HG02981 (cell line): Measurements from ENCODE around the gene MEI1.
"Not testable (repeated sequence)": the region's sequence is repeated elsewhere in the genome, so short reads cannot be mapped to it uniquely, and the experiment has no call there.

Experiments
- ATAC-seq: cut with Tn5 transposase; IDR thresholded peaks from one replicate; pipeline ENCODE4 v1.9.1; 2021; ENCODE audit warnings: mild to moderate bottlenecking, moderate library complexity; ENCODE audit not compliant: unreplicated experiment

The MEI1 gene

GRCh38 chr22:41676134-41676533, 23.2 kb upstream of the MEI1 start:
- no peak for ATAC-seq

DNA sequence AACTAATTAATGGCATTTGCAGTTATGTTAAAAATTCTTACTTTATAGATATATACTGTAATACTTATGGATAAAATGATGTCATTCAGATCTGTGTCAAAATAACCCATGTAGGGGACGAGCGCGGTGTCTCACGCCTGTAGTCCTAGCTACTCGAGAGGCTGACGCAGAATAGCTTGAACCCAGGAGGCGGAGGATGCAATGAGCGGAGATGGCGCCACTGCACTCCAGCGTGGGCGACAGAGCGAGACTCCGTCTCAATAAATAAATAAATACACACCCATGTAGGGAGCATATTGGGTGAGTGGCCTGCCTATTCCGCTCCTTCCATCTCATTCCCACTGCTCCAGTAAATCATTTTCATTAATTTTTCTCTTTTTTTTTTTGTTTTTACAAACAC, 17.7 kb upstream of the MEI1 start:
- ATAC-seq = no peak

DNA sequence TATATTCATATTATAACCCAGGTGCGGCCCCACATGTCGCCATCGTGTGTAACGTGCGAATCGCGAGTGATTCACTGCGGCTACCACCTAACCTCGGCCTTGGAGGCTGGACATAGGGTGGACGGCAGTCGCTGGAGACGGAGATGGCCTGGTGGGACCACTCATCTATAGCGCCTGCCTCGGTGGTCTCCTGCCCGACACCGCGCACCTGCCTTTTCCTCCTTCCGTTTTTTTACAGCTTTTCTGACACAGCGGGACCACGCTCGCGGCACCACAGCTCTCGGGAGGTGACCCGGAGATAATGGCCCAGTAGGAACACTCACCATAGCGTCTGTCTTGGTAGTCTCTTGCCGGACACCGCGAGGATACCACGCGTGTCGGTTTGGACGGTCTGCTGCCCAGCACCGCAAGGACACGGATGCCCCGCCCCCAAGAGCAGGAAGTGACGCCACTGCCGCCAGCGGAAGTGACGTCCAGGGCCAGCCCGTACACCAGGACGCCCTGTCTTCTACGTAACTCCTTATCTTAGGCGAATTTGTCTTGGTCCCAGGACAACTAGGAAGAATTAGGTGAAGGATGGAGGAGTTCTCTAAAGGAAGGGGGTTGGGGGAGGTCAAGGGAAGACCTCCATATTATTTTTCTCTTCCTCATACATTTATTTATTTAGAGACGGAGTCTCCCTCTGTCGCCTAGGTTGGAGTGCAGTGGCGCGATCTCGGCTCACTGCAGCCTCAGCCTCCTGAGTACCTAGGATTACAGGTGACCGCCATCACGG, 17.1 kb upstream of the MEI1 start:
- no peak for ATAC-seq

- ATAC-seq = no peak
Measured at GRCh38 chr22:41683052-41683451, 16.3 kb upstream of the MEI1 start.

- no peak for ATAC-seq
Measured at GRCh38 chr22:41683616-41684015, 15.7 kb upstream of the MEI1 start.

DNA sequence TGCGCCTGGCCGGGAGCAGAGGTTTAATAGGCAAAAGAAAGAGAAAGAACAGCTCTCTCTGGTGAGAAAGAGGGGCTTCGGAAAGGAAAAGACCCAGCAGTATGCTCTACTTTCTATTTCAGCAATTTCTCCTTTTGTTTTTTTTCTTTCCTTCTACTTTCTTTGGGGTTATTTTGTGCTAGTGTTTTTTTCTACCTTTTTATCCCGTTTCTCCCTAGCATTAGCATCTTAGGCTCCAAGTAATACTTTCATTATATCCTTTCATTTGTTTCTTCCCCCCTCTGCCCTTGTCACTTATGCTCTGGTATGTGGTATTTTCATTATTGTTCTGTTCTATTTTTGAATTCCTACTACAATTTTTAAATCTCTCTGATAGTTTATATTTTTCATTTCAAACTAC, 15.1 kb upstream of the MEI1 start:
- no peak for ATAC-seq

DNA sequence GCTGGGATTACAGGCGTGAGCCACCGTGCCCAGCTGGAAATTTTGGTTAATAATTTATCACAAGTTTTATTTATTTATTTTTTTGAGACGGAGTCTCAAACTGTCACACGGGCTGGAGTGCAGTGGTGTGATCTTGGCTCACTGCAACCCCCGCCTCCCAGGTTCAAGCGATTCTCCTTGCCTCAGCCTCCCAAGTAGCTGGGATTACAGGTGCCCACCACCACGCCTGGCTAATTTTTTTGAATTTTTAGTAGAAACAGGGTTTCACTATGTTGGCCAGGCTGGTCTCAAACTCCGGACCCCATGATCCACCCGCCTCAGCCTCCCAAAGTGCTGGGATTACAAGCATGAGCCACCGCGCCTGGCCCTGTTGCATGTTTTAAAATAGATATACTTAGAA, 12.4 kb upstream of the MEI1 start:
- ATAC-seq = not testable (repeated sequence)

- ATAC-seq = peak; percentile 15
Measured at GRCh38 chr22:41687901-41688364, 11.4 kb upstream of the MEI1 start.

- ATAC-seq = peak; percentile 78
Measured at GRCh38 chr22:41688365-41689211, 10.7 kb upstream of the MEI1 start, which contains the start of gene SNU13. Gene SNU13, minus strand, starts transcription at chr22:41688867. Its CDS starts 71 bp downstream, at chr22:41688796.

DNA sequence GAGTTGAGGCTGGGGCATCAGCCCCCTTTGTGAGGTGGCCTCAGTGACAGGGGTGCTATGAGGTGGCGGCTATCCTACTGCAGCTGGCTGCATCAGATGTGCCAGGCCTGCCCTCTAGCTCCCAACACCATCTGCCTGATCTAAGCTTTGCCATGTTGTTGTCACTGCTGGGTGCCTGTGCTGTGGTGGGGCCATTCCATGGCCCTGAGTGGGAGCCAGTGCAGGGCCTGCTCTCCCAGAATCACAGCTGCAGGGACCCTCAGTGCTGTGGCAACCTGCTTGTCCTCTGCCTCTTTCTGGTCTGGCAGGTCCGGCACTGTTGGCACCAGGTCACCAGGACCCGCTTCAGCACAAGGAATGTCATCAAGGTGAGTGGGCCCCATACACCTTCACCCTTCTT, 8.8 kb upstream of the MEI1 start:
- ATAC-seq = no peak

DNA sequence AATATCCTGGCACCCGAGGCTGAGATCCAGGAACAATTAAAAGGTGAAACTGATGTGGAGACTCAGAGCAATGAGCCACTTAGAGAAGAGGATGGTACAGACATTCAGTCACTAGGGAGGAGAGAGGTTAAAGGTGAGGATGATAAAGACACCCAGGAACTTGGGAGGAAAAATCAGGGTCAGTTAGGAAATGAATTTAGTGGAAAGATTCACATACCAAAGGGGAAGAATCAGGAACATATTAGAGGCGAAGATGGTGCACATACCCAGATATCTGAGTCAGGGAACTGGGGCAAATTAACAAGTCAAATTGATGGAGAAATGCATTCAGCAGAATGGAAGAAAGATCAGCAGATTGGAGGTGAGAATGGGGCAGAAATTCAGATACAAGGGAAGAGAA, 4.1 kb upstream of the MEI1 start:
- ATAC-seq = no peak

- ATAC-seq = no peak
Measured at GRCh38 chr22:41696703-41697102, 2.6 kb upstream of the MEI1 start.

DNA sequence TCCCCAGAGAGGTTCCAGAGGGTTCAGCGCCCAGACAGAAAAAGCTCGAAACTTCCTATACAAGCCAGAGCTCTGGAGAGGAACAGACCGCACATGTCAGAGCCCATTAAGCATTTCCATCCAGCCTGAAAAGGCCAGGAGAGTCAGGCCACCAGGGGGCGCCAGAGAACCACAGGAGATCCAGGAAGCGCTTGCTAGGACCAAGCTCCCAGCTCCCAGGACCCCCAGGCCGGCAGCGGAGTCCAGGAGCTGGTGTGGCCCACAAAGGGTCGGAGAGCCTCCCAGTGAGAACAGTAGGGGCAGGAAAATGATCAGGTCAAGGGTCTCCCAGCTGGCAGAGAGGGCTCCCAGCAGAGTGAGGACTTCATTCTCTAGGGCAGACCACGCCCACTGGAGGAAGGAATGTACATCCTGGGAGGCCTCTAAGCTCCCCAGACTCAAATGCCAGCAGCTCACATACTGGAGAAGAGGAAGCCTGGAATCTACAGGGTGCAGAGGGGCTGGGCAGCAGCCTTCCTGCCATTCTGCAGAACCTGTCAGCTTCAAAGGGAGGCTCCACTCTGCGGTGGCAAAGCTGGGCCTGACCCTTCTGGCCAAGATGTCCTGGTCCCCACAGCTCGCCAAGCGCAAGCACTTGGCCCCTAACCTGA, 2.1 kb upstream of the MEI1 start:
- ATAC-seq = no peak

- ATAC-seq = no peak
Measured at GRCh38 chr22:41700108-41700364, 733 bp downstream of the MEI1 start.

DNA sequence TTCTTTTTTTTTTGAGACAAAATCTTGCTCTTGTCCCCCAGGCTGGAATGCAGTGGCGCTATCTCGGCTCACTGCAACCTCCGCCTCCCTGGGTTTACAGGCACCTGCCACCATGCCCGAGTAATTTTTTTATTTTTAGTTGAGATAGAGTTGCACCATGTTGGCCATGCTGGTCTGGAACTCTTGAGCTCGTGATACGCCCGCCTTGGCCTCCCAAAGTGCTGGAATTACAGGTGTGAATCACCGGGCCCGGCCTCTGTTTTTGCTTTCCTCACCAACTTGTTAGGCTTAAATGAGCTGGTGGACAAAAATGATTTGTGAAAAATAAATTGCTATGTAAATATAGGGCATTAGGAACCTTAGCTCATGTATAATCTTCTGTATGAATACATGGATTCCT, 3.5 kb downstream of the MEI1 start:
- no peak for ATAC-seq

DNA sequence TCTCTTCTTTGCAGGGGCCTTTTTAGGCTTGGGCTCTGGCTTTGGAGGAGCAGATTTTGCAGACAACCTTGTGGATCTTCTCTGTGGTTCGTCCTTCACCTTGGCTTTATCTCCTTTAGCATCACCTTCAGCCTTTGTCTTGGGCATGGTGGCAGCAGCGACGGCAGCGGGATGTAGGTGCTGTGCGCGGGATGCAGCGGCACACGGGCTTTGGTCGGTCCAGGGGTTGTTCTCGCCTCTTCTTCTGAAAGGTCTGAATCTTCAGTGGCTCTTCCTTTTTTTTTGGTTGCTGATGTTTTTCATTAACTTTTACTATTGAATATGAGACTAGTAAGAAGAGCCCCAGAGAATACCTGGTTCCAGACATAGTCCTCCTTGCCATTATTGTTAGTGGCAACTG, 10.0 kb downstream of the MEI1 start:
- no peak for ATAC-seq

DNA sequence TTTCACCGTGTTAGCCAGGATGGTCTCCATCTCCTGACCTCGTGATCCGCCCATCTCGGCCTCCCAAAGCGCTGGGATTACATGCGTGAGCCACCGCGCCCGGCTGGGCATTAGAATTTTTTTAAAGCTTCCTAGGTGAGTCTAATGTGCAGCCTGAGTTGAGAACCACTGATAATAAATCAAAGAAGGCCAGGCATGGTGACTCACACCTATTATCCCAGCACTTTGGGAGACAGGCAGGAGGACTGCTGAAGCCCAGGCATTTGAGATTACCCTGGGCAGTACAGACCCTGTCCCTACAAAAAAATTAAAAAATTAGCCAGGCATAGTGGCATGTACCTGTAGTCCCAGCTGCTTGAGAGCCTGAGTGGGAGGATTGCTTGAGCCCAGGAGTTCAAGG, 13.7 kb downstream of the MEI1 start:
- ATAC-seq = no peak

DNA sequence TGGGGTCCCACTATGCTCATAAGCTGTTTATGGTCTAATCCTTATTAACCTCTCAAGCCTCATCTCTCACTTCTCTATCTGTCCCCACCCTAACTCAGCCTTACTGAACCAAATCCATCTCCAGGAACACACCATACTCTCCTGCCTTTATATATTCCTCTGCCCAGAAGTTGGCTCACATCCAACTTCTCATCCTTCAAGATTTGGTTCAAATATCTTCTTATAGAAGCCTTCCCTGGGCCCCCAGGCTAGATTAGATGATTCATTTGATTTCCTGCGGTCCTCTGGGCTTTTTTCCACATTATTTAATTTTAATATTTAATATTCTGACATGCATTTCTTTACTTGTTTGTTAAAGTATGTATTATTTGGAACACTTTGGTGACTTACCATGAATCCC, 23.2 kb downstream of the MEI1 start:
- ATAC-seq = no peak

DNA sequence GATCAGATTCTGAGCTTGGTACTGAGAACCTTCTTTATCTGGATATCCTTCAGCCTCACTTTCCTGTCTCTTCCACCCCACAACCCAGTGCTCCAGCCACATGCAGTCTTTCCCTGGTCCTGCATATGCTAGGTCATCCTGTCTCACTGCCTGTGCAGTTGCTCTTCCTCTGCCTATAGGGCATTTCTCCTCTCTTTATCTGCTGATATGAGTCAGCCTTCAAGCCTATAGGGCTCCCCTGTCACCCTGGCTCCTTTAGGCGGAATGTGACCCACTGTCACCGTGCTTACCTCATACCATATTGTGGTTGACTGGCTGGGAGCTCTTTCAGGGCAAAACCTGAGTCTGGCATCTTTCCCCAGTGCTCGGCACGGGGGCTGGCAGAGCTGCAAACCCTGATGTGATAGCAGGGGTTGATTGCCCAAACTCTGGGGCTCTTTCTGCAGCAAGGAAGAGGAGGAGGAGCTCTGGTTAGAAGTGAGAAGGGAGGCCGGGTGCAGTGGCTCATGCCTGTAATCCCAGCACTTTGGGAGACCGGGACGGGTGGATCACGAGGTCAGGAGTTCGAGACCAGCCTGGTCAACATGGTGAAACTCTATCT, 26.3 kb downstream of the MEI1 start:
- no peak for ATAC-seq

- no peak for ATAC-seq
Measured at GRCh38 chr22:41731609-41732008, 32.3 kb downstream of the MEI1 start.

DNA sequence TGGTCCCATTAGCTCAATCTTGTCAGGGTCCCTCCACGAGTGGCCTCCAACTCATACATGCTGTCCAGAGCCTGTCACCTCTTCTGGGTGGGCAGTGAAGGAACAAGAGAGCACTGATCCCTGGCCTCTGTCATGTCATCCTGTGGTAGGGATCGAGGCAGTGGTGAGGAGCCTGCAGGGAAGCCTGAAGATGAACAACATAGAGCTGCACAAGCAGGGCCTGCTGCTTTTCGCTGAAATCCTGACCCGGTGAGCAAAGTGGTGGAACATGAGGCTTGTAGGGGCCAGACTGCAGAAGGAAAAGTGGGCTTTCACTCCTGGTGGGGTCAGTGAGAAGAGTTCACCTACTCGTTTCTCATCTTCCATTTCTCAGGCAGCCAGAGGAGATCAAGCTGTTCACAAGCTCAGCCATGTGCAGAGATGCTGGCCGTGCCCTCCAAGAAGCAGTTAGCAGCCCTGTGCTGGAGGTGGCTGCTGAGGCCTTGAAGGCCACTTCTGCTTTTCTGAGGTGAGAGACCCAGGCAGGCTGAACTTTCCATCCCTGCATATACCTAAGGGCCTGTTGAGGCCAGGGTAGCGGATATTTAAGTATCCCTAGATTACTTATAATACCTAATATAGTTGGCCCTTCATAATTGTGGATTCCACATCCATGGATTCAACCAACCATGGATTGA, 32.9 kb downstream of the MEI1 start:
- ATAC-seq = no peak
